Measurements from ENCODE around the gene TOR1A. TPM values are rescaled to one million over a fixed set of nuclear protein-coding genes. Genes with fewer than 3 reads are reported as not detected.

Gene TOR1A
- total RNA-seq, 1 donor from 2014 or later, result 33.8 TPM

DNA sequence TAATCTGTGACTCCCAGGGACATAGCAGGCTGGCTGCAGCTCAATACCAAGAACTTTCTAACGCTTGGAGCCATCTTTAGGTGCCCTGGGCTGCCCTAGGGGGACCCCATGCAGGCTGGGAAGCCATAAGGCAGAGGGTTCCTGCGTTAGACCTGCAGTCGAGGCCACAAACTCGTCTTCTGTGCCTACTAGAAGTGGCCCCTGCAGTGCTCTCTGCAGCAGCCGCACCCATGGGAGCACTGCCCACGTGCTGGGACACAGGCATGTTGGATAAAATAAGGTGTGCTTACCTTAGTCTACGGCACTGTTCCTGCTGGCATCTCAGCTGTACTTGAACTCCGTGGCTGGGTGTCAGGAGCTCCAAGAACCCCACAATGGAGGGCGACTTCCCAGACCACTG lies 11.6 kb downstream of the TOR1A start:
- Mint-ChIP-seq H3K27ac (no peak overlapping the region), H3K36me3 (peaks cover 34% of the 10 kb centered on the region), H3K9me3 (no peaks in the 10 kb centered on the region), H3K4me1 (no peaks in the 10 kb centered on the region), H3K4me3 (no peak overlapping the region), H3K27me3 (ENCODE audit: low read depth) (no peaks in the 10 kb centered on the region)
- no peak for TF ChIP-seq CTCF (IDR thresholded peaks at IDR 0.05; ENCODE audit: unreplicated experiment)
- no peak for DNase-seq (ENCODE audit: low spot score in 2 of 2, unreplicated experiment in 2 of 2)

DNA sequence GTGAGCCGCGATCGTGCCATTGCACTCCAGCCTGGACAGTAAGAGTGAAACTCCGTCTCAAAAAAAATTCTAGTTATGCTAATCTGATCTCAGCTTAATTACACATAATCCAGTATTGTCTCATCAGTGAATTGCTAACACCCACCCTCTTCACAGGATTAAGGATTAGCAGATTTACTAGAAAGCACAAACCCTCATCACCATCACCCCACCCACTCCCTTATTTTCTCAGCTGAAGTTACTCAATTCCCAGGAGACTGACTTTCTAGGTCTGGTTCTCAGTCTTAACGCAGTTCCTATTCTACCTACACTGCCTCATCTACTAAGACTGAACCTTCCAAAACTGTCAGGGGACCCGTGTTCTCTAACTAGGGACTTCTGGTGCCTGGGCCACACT lies 12.0 kb downstream of the TOR1A start:
- no peak for TF ChIP-seq CTCF (IDR thresholded peaks at IDR 0.05; ENCODE audit: unreplicated experiment)
- peaks cover 38% of the 10 kb centered on the region for H3K36me3 Mint-ChIP-seq
- H3K9me3 Mint-ChIP-seq, result no peaks in the 10 kb centered on the region
- H3K4me3 Mint-ChIP-seq, result no peak overlapping the region
- no peaks in the 10 kb centered on the region for H3K4me1 Mint-ChIP-seq
- no peaks in the 10 kb centered on the region for H3K27me3 Mint-ChIP-seq (ENCODE audit: low read depth)
- no peak overlapping the region for H3K27ac Mint-ChIP-seq
- DNase-seq (ENCODE audit: low spot score in 2 of 2, unreplicated experiment in 2 of 2), result no peak

DNA sequence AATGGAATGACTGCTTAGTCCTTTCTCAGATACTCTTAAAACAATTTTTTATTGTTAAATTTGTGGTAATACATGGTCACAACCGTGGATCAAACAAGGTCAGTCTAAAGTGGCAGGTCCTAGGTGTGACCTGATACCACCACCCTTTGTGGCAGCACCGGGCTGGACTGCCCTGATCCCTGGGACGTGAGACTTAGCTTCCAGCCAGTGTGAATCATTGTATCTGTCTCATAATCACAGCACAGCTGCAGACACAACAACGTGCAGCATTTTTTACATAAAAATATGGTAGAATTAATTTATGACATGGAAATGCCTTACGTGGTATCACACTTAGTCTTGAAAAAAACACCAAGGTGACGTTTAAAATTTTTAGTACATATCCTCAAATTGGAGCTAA lies 13.1 kb downstream of the TOR1A start:
- Mint-ChIP-seq H3K4me3 (no peak overlapping the region), H3K27ac (no peak overlapping the region), H3K4me1 (no peaks in the 10 kb centered on the region), H3K27me3 (ENCODE audit: low read depth) (no peaks in the 10 kb centered on the region), H3K9me3 (no peaks in the 10 kb centered on the region), H3K36me3 (peaks cover 37% of the 10 kb centered on the region)
- DNase-seq (ENCODE audit: low spot score in 2 of 2, unreplicated experiment in 2 of 2), result no peak
- TF ChIP-seq CTCF (IDR thresholded peaks at IDR 0.05; ENCODE audit: unreplicated experiment), result no peak

DNA sequence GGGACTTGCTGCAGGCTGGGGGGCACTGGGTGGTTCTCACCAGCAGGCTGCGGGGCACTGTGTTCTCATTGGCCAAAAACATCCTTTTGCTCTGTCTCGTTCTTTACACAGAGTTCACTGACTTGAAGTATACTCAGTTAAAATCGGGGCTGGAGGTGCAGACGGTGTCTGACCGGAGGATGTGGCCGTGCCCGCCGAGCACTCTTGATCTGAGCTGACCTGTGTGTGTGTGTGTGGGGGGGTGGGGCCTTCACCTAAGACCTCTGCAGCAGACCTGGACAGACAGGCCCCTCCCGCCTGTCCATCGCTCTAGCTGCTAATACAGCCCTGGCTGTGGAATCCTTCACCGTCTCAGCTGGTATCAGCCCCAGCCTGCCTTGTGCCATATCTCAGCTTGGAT lies 13.8 kb downstream of the TOR1A start:
- H3K9me3 Mint-ChIP-seq, result no peaks in the 10 kb centered on the region

DNA sequence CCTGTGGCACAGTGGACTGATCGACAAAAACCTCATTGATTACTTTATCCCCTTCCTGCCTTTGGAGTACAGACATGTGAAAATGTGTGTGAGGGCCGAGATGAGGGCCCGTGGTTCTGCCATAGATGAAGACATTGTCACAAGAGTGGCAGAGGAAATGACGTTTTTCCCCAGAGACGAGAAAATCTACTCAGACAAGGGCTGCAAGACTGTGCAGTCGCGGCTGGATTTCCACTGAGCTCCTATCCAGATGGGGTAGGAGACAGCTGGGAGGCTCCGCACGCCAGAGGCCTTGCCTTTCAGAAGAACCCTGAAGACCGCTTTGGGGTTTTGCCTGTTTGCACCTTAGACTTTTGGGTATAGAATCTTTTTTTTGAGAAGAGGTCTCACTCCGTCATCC lies 14.6 kb downstream of the TOR1A start:
- Mint-ChIP-seq H3K27me3 (ENCODE audit: low read depth) (no peaks in the 10 kb centered on the region), H3K9me3 (no peaks in the 10 kb centered on the region), H3K36me3 (peaks cover 32% of the 10 kb centered on the region), H3K4me1 (peaks cover under 1% of the 10 kb centered on the region), H3K27ac (no peak overlapping the region), H3K4me3 (no peak overlapping the region)
- no peak for TF ChIP-seq CTCF (IDR thresholded peaks at IDR 0.05; ENCODE audit: unreplicated experiment)
- DNase-seq (ENCODE audit: low spot score in 2 of 2, unreplicated experiment in 2 of 2), result no peak

More for the DNA sequence above, 13.8 kb downstream of the TOR1A start:
- Mint-ChIP-seq H3K4me3 (no peak overlapping the region), H3K27ac (no peak overlapping the region), H3K4me1 (no peaks in the 10 kb centered on the region), H3K36me3 (peaks cover 35% of the 10 kb centered on the region), H3K27me3 (ENCODE audit: low read depth) (no peaks in the 10 kb centered on the region)
- no peak for TF ChIP-seq CTCF (IDR thresholded peaks at IDR 0.05; ENCODE audit: unreplicated experiment)
- no peak for DNase-seq (ENCODE audit: low spot score in 2 of 2, unreplicated experiment in 2 of 2)

GRCh38 chr9:129806061-129806460 lies 17.9 kb downstream of the TOR1A start:
- H3K27ac Mint-ChIP-seq, result no peak overlapping the region
- TF ChIP-seq CTCF (IDR thresholded peaks at IDR 0.05; ENCODE audit: unreplicated experiment), result no peak
- no peaks in the 10 kb centered on the region for H3K27me3 Mint-ChIP-seq (ENCODE audit: low read depth)
- H3K36me3 Mint-ChIP-seq, result peaks cover 26% of the 10 kb centered on the region
- DNase-seq (ENCODE audit: low spot score in 2 of 2, unreplicated experiment in 2 of 2), result no peak
- H3K4me3 Mint-ChIP-seq, result no peak overlapping the region
- peaks cover 7% of the 10 kb centered on the region for H3K4me1 Mint-ChIP-seq
- H3K9me3 Mint-ChIP-seq, result no peaks in the 10 kb centered on the region
